K562 (cell line): Measurements from ENCODE around the gene ODC1. TPM values are rescaled to one million over a fixed set of nuclear protein-coding genes. Genes with fewer than 3 reads are reported as not detected.

Source experiments
- ARID1B ChIP-seq: fragments of 450-650 bp; IDR thresholded peaks from 2 replicates; pipeline ENCODE4 v1.6.1; 2016; ENCODE audit warnings: antibody characterized with exemption, mild to moderate bottlenecking, inconsistent platforms
- BCOR ChIP-seq: fragments of 450-650 bp; IDR thresholded peaks from 2 replicates; pipeline ENCODE4 v1.6.1; 2016
- CBFA2T2 ChIP-seq: fragments of 450-650 bp; conservative IDR thresholded peaks from 2 replicates; pipeline ENCODE4 v1.6.1; 2017; ENCODE audit warnings: mild to moderate bottlenecking
- E2F3 ChIP-seq: fragments of 250-450 bp; sonication (Bioruptor Pico); IDR thresholded peaks from 2 replicates; pipeline ENCODE4 v1.4.0; 2020; ENCODE audit warnings: mild to moderate bottlenecking
- ESRRA ChIP-seq: fragments of 450-650 bp; IDR thresholded peaks from 2 replicates; pipeline ENCODE4 v1.6.1; 2014; ENCODE audit warnings: low read depth, mild to moderate bottlenecking, moderate library complexity, borderline replicate concordance
- HINFP ChIP-seq: fragments of 450-650 bp; conservative IDR thresholded peaks from 2 replicates; pipeline ENCODE4 v1.6.1; 2016; ENCODE audit warnings: missing genetic modification characterization, low read depth, mild to moderate bottlenecking, control low read depth, missing compliant biosample characterization
- NBN ChIP-seq: fragments of 450-650 bp; IDR thresholded peaks from 2 replicates; pipeline ENCODE4 v1.6.1; 2016; ENCODE audit warnings: low read depth, mild to moderate bottlenecking
- NFIX ChIP-seq: fragments of 250-450 bp; sonication (Bioruptor Pico); IDR thresholded peaks from 2 replicates; pipeline ENCODE4 v1.4.0; 2020; ENCODE audit warnings: low read depth, mild to moderate bottlenecking, moderate library complexity
- POLR2G ChIP-seq: fragments of 200-400 bp; formaldehyde crosslinking; IDR thresholded peaks from 2 replicates; pipeline ENCODE4 v1.6.1; 2017; ENCODE audit warnings: low read depth, mild to moderate bottlenecking, antibody characterized with exemption, low read length, moderate library complexity
- RFX5 ChIP-seq: IDR thresholded peaks from 2 replicates; pipeline ENCODE4 v1.6.1; 2011; ENCODE audit warnings: low read depth, mild to moderate bottlenecking, improper control_type of control experiment, low read length
- SMAD3 ChIP-seq: fragments of 450-650 bp; formaldehyde crosslinking; conservative IDR thresholded peaks from 2 replicates; pipeline ENCODE4 v1.4.0; 2020; ENCODE audit warnings: mild to moderate bottlenecking
- TAF7 ChIP-seq: fragments of 450-650 bp; IDR thresholded peaks from 2 replicates; pipeline ENCODE4 v1.6.1; 2016; ENCODE audit warnings: missing genetic modification characterization, missing compliant biosample characterization
- THRB ChIP-seq: fragments of 450-650 bp; formaldehyde crosslinking; conservative IDR thresholded peaks from 2 replicates; pipeline ENCODE4 v1.4.0; 2022; ENCODE audit warnings: mild to moderate bottlenecking, missing genetic modification characterization
- YY1 ChIP-seq, 3 experiments: IDR thresholded peaks; 2 replicates each; pipeline ENCODE4 v1.6.1; 2011; ENCODE audit warnings: low read length in 2 of 3, mild to moderate bottlenecking in 2 of 3, moderate library complexity in 2 of 3, borderline replicate concordance in 1 of 3, control low read depth in 1 of 3, low read depth in 1 of 3; ENCODE audit not compliant: insufficient read depth in 3 of 3, insufficient replicate concordance in 2 of 3, control insufficient read depth in 1 of 3, insufficient read length in 1 of 3; ENCODE audit errors: extremely low read depth in 1 of 3
- ZFP30 ChIP-seq: fragments of 250-450 bp; sonication (Bioruptor Pico); IDR thresholded peaks from 2 replicates; pipeline ENCODE4 v1.8.0; 2022; ENCODE audit warnings: moderate library complexity, mild to moderate bottlenecking, inconsistent platforms, borderline replicate concordance
- ZFX ChIP-seq: sonication (generic); formaldehyde crosslinking; IDR thresholded peaks from 2 replicates; pipeline ENCODE4 v1.8.0; 2022; ENCODE audit warnings: mild to moderate bottlenecking, missing genetic modification reagents, moderate library complexity
- ZKSCAN1 ChIP-seq: fragments of 150-350 bp; IDR thresholded peaks from 2 replicates; pipeline ENCODE4 v1.6.1; 2016; ENCODE audit warnings: low read depth, low read length
- ZKSCAN3 ChIP-seq: fragments of 250-450 bp; sonication (Bioruptor Pico); IDR thresholded peaks from 2 replicates; pipeline ENCODE4 v1.4.0; 2020
- ZNF23 ChIP-seq: fragments of 250-450 bp; sonication (Bioruptor Pico); IDR thresholded peaks from 2 replicates; pipeline ENCODE4 v1.4.0; 2020; ENCODE audit warnings: mild to moderate bottlenecking
- ZNF282 ChIP-seq: sonication (generic); formaldehyde crosslinking; IDR thresholded peaks from 2 replicates; pipeline ENCODE4 v1.8.1; 2023; ENCODE audit warnings: missing genetic modification reagents
- ZNF449 ChIP-seq: fragments of 250-450 bp; sonication (Bioruptor Pico); IDR thresholded peaks from 2 replicates; pipeline ENCODE4 v1.8.0; 2022; ENCODE audit warnings: moderate library complexity, mild to moderate bottlenecking, inconsistent platforms
- polyA plus RNA-seq, 8 experiments: library from polyadenylated mRNA; depleted of rRNA in 4 of 8; stranded (reverse) in 5 of 8; unstranded in 3 of 8; fragments of >200 nt; fragmentation: Nextera tagmentation in 2 of 8; fragmentation: Illumina TruSeq in 1 of 8; extraction: Ambion mirVana in 2 of 8; extraction: Trizol in 1 of 8; gene quantifications; 2 replicates each; pipeline versions ENCODE4 v1.2.1 to v1.2.3, GENCODE V29; 2011 to 2014; ENCODE audit warnings: inconsistent platforms in 1 of 8, missing spikeins in 1 of 8
- total RNA-seq, 7 experiments: library from RNA; depleted of rRNA in 6 of 7; stranded (reverse); fragments of >200 nt in 6 of 7; fragmentation: Illumina TruSeq in 2 of 7; extraction: Trizol in 2 of 7; gene quantifications; 2 replicates each; pipeline versions ENCODE4 v1.2.1 to v1.2.3, GENCODE V29; 2011 to 2021; ENCODE audit warnings: low replicate concordance in 1 of 7

The ODC1 gene
- total and polyA plus RNA-seq, 9 of the 15 experiments (the other 6 are each of a cell fraction or from before 2014, with no cell fraction given) = 142 to 563 (median 457) TPM

- no peak for TF ChIP-seq SMAD3 (CRISPR knock-in tag)
- TF ChIP-seq ESRRA = no peak
- no peak for TF ChIP-seq RFX5
- no peak for TF ChIP-seq ZNF23 (CRISPR knock-in tag)
- peak in 1 of 3 experiments; percentile 10 for TF ChIP-seq YY1 (IDR thresholded peaks at IDR 0.05; ENCODE audit: borderline replicate concordance in 1 of 3, control insufficient read depth in 1 of 3, extremely low read depth in 1 of 3, insufficient read depth in 3 of 3, insufficient read length in 1 of 3, insufficient replicate concordance in 2 of 3, low read depth in 1 of 3, low read length in 2 of 3)
- no peak for TF ChIP-seq BCOR
- no peak for TF ChIP-seq ZFP30 (CRISPR knock-in tag)
- no peak for TF ChIP-seq ZKSCAN3
- no peak for TF ChIP-seq ZNF282 (CRISPR knock-in tag)
- TF ChIP-seq ARID1B = peak; percentile 66
- TF ChIP-seq NFIX = no peak
- TF ChIP-seq ZKSCAN1 = no peak
- TF ChIP-seq CBFA2T2 = no peak
- 0 out of 2 replicates have a peak, but pooled peaks have one; percentile 5 for TF ChIP-seq THRB
- no peak for TF ChIP-seq E2F3 (CRISPR knock-in tag)
- TF ChIP-seq NBN = 0 out of 2 replicates have a peak, but pooled peaks have one; percentile 28
- TF ChIP-seq POLR2G = no peak
- TF ChIP-seq TAF7 (tag) = no peak
- no peak for TF ChIP-seq ZNF449
- no peak for TF ChIP-seq HINFP (tag)
- TF ChIP-seq ZFX (CRISPR knock-in tag) = peak; percentile 42; the same call in 1 of the 2 replicates
Observed at GRCh38 chr2:10407841-10408648, 40.1 kb downstream of the ODC1 start (continued).
